Left lung (tissue), 10 donors: ENCODE data around the gene SERINC1. TPM values are rescaled to one million over a fixed set of nuclear protein-coding genes. Genes with fewer than 3 reads are reported as not detected.

Experiments
- ATAC-seq: fragments of 200-7000 bp; cut with Tn5 transposase; one replicate; pipeline ENCODE4 v1.9.1; 2020; ENCODE audit warnings: moderate library complexity
- DNase-seq, 4 donors: peaks; one replicate each; pipeline ENCODE4 v3.0.0-alpha.2; 2013 to 2020
- H3K27ac ChIP-seq, 2 donors: fragments of 200-600 bp; sonication (generic) in 1 of 2; one replicate each; pipeline versions ENCODE4 v1.5.0 to v1.8.0; 2020 to 2021
- H3K27me3 ChIP-seq, 2 donors: fragments of 200-600 bp; sonication (generic) in 1 of 2; one replicate each; pipeline versions ENCODE4 v1.5.0 to v1.8.0; 2020 to 2021
- H3K36me3 ChIP-seq, 2 donors: fragments of 200-600 bp; sonication (generic) in 1 of 2; one replicate each; pipeline versions ENCODE4 v1.5.0 to v1.8.0; 2020 to 2021
- H3K4me1 ChIP-seq, 2 donors: fragments of 200-600 bp; one replicate each; pipeline ENCODE4 v1.8.0; 2021
- H3K4me3 ChIP-seq, 2 donors: fragments of 200-600 bp; sonication (generic) in 1 of 2; one replicate each; pipeline versions ENCODE4 v1.5.0 to v1.8.0; 2020 to 2021; ENCODE audit warnings: mild to moderate bottlenecking in 1 of 2
- H3K9me3 ChIP-seq, 2 donors: fragments of 200-600 bp; sonication (generic) in 1 of 2; one replicate each; pipeline versions ENCODE4 v1.5.0 to v1.8.0; 2020 to 2021
- CTCF ChIP-seq, 2 donors: fragments of 200-600 bp; sonication (generic) in 1 of 2; IDR thresholded peaks; one replicate each; pipeline versions ENCODE4 v1.5.0 to v1.8.0; 2021; ENCODE audit warnings: antibody characterized with exemption in 2 of 2
- intact Hi-C, 2 donors: fragments of 100-400 bp; cut with DNase I; formaldehyde crosslinking; loops; one replicate each; pipeline versions ENCODE4 v1.11.2 to v1.14.2; 2022
- polyA plus RNA-seq, 6 donors: library from polyadenylated mRNA; unstranded; fragments of 120-200 nt; gene quantifications; one replicate each; pipeline ENCODE4 v1.2.1, GENCODE V29; 2013; ENCODE audit not compliant: insufficient read length in 6 of 6
- total RNA-seq, 2 donors: library from RNA; stranded (reverse); fragmentation: NEBNext Ultra II Directional; extraction: Animal tissue kit (Norgen Biotek cat#: 25700); gene quantifications; one replicate each; pipeline ENCODE4 v1.2.1, GENCODE V29; 2021
- donor health status: DM: no; HTN: yes; CAD: no.
- donor health status: DM: no; HTN: no; CAD: no.

The SERINC1 gene
- total and polyA plus RNA-seq, 8 donors = 149 to 190 (median 168) TPM

GRCh38 chr6:122438975-122439374 is 32.6 kb downstream of the SERINC1 start:
- Histone ChIP-seq H3K4me1 (no peaks in the 10 kb centered on the region), H3K36me3 (peaks cover 0 to 52% of the 10 kb centered on the region in 2 donors), H3K4me3 (no peak overlapping the region), H3K27ac (no peak overlapping the region), H3K27me3 (no peaks in the 10 kb centered on the region), H3K9me3 (peaks cover 0 to 9% of the 10 kb centered on the region in 2 donors)
- TF ChIP-seq CTCF (IDR thresholded peaks at IDR 0.05) = no peak
- no peak for ATAC-seq
- DNase-seq = no peak
- intact Hi-C loops = no loop called here

- DNase-seq = no peak
- no peak overlapping the region for H3K4me3 ChIP-seq
- H3K36me3 ChIP-seq = peaks cover 0 to 44% of the 10 kb centered on the region in 2 donors
- intact Hi-C loops = no loop called here
- no peak for TF ChIP-seq CTCF (IDR thresholded peaks at IDR 0.05)
- no peak overlapping the region for H3K27ac ChIP-seq
- no peaks in the 10 kb centered on the region for H3K4me1 ChIP-seq
- no peaks in the 10 kb centered on the region for H3K9me3 ChIP-seq
- no peak for ATAC-seq
- H3K27me3 ChIP-seq = no peaks in the 10 kb centered on the region
These were observed 38.8 kb downstream of the SERINC1 start for GRCh38 chr6:122432816-122433215.

GRCh38 chr6:122431780-122432179 is 39.8 kb downstream of the SERINC1 start:
- H3K4me1 ChIP-seq = no peaks in the 10 kb centered on the region
- ATAC-seq (no peak), DNase-seq (no peak)
- H3K27ac ChIP-seq = no peak overlapping the region
- intact Hi-C loops = no loop called here
- H3K4me3 ChIP-seq = no peak overlapping the region
- peaks cover 0 to 48% of the 10 kb centered on the region in 2 donors for H3K36me3 ChIP-seq
- H3K27me3 ChIP-seq = no peaks in the 10 kb centered on the region
- TF ChIP-seq CTCF (IDR thresholded peaks at IDR 0.05) = no peak
- H3K9me3 ChIP-seq = no peaks in the 10 kb centered on the region

GRCh38 chr6:122429323-122429722 is 42.3 kb downstream of the SERINC1 start:
- intact Hi-C loops = no loop called here
- no peak overlapping the region for H3K27ac ChIP-seq
- ATAC-seq = no peak
- TF ChIP-seq CTCF (IDR thresholded peaks at IDR 0.05) = no peak
- H3K9me3 ChIP-seq = no peaks in the 10 kb centered on the region
- H3K4me3 ChIP-seq = no peak overlapping the region
- peaks cover 0 to 54% of the 10 kb centered on the region in 2 donors for H3K36me3 ChIP-seq
- DNase-seq = no peak
- no peaks in the 10 kb centered on the region for H3K4me1 ChIP-seq
- no peaks in the 10 kb centered on the region for H3K27me3 ChIP-seq

- Histone ChIP-seq H3K27me3 (no peaks in the 10 kb centered on the region), H3K4me3 (no peak overlapping the region), H3K36me3 (peaks cover 0 to 56% of the 10 kb centered on the region in 2 donors), H3K4me1 (no peaks in the 10 kb centered on the region), H3K27ac (no peak overlapping the region), H3K9me3 (no peaks in the 10 kb centered on the region)
- intact Hi-C loops = no loop called here
- ATAC-seq = no peak
- no peak for TF ChIP-seq CTCF (IDR thresholded peaks at IDR 0.05)
- no peak for DNase-seq
These were observed 42.8 kb downstream of the SERINC1 start for GRCh38 chr6:122428781-122429180.
